Transverse colon (tissue), 4 donors: ENCODE results near the gene CCNT2. TPM values are rescaled to one million over a fixed set of nuclear protein-coding genes. Genes with fewer than 3 reads are reported as not detected.

ENCODE experiments used
- DNase-seq: peaks from one replicate; pipeline ENCODE4 v3.0.0-alpha.2; 2019
- H3K27ac ChIP-seq, 4 donors: fragments of 200-600 bp; sonication (generic); 2 replicates each; pipeline ENCODE4 v1.5.1; 2016 to 2018; ENCODE audit warnings: inconsistent platforms in 4 of 4
- H3K27me3 ChIP-seq: fragments of 200-600 bp; sonication (generic); 2 replicates; pipeline ENCODE4 v1.5.1; 2017; ENCODE audit warnings: inconsistent platforms
- H3K36me3 ChIP-seq, 4 donors: fragments of 200-600 bp; sonication (generic); 2 replicates each; pipeline ENCODE4 v1.5.1; 2017 to 2019; ENCODE audit warnings: inconsistent platforms in 4 of 4
- H3K4me1 ChIP-seq, 4 donors: fragments of 200-600 bp; sonication (generic); 2 replicates each; pipeline ENCODE4 v1.5.1; 2017 to 2020; ENCODE audit warnings: inconsistent platforms in 4 of 4
- H3K4me3 ChIP-seq, 4 donors: fragments of 200-600 bp; sonication (generic); 1 replicate in 1 of 4; 2 replicates in 3 of 4; pipeline versions ENCODE4 v1.5.1 to v1.6.1; 2017 to 2019; ENCODE audit warnings: inconsistent platforms in 4 of 4
- H3K9me3 ChIP-seq, 2 donors: fragments of 200-600 bp; sonication (generic); 2 replicates each; pipeline ENCODE4 v1.5.1; 2017 to 2019; ENCODE audit warnings: inconsistent platforms in 2 of 2
- EP300 ChIP-seq: sonication (generic); formaldehyde crosslinking; IDR thresholded peaks from one replicate; pipeline ENCODE4 v1.6.1; 2017; ENCODE audit warnings: antibody characterized with exemption, low read depth
- POLR2A ChIP-seq: fragments of 450-650 bp; IDR thresholded peaks from one replicate; pipeline ENCODE4 v1.6.1; 2016; ENCODE audit warnings: antibody characterized with exemption, mild to moderate bottlenecking, moderate library complexity
- POLR2AphosphoS5 ChIP-seq, 3 donors: sonication (generic); formaldehyde crosslinking; IDR thresholded peaks; one replicate each; pipeline ENCODE4 v1.6.1; 2016; ENCODE audit warnings: antibody characterized with exemption in 3 of 3
- WGBS, 2 donors: methylation state at CpG; one replicate each; pipeline ENCODE4 v1.1.5; 2018; ENCODE audit warnings: low coverage in 1 of 2; 5-methylcytosine and 5-hydroxymethylcytosine counted together
- in situ Hi-C, 4 donors: fragments of 200-750 bp; cut with MboI; loops; one replicate each; pipeline versions ENCODE4 v1.15.0 to v1.15.1; 2017; ENCODE audit warnings: low sequenced_read_pairs in 3 of 4, low pct_ligation_motif_present in 1 of 4, low pct_unique_long_range_greater_than_20kb in 1 of 4
- intact Hi-C: fragments of 100-400 bp; cut with DNase I; formaldehyde crosslinking; loops from one replicate; pipeline ENCODE4 v1.15.1; 2023; ENCODE audit warnings: low total_unique reads
- total RNA-seq, 4 donors: library from RNA; depleted of rRNA; stranded (reverse); fragments of >200 nt; gene quantifications; one replicate each; pipeline ENCODE4 v1.1.0, GENCODE V29; 2016
- TF ChIP-seq, protein P1 (sequence below), 5 experiments: fragments of 200-600 bp in 3 of 5; fragments of 450-650 bp in 2 of 5; sonication (generic) in 3 of 5; IDR thresholded peaks; 1 replicate in 2 of 5; 2 replicates in 3 of 5; pipeline ENCODE4 v1.5.1; 2016 to 2017; ENCODE audit warnings: antibody characterized with exemption in 5 of 5, inconsistent platforms in 3 of 5, mild to moderate bottlenecking in 2 of 5, moderate library complexity in 1 of 5

The CCNT2 gene
- total RNA-seq, 4 donors from 2014 or later, result 24.7 to 57.5 (median 44.6) TPM

DNA sequence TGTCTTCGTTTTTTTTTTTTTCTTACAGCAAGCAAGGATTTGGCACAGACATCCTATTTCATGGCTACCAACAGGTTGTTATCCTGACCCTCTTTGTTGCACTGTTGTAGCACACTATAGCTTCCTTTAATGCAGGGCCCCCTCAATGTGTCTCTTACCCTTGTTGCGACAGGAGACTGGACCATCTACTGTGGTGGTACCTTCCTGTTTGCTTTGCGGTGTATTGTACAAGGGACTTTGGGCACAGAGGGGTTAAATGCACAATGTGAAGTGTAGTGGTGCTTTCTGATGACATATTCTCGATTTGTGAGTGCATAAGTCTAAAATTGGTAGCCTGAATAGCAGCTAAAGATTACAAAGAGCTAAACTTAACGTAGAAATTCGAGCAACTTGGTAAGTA is 27.5 kb downstream of the CCNT2 start:
- TF ChIP-seq, protein P1, sequence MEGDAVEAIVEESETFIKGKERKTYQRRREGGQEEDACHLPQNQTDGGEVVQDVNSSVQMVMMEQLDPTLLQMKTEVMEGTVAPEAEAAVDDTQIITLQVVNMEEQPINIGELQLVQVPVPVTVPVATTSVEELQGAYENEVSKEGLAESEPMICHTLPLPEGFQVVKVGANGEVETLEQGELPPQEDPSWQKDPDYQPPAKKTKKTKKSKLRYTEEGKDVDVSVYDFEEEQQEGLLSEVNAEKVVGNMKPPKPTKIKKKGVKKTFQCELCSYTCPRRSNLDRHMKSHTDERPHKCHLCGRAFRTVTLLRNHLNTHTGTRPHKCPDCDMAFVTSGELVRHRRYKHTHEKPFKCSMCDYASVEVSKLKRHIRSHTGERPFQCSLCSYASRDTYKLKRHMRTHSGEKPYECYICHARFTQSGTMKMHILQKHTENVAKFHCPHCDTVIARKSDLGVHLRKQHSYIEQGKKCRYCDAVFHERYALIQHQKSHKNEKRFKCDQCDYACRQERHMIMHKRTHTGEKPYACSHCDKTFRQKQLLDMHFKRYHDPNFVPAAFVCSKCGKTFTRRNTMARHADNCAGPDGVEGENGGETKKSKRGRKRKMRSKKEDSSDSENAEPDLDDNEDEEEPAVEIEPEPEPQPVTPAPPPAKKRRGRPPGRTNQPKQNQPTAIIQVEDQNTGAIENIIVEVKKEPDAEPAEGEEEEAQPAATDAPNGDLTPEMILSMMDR (IDR thresholded peaks at IDR 0.05), result no peak
- TF ChIP-seq EP300 (no peak), POLR2AphosphoS5 (IDR thresholded peaks at IDR 0.05) (no peak), POLR2A (no peak)
- intact Hi-C loops (no loop called here), in situ Hi-C loops (no loop called here)
- no peaks in the 10 kb centered on the region for H3K9me3 ChIP-seq
- peaks cover 0 to 41% (median 19%) of the 10 kb centered on the region in 4 donors for H3K36me3 ChIP-seq
- H3K4me3 ChIP-seq, result no peak overlapping the region
- WGBS, 2 donors, result 85 to 93% methylated on average over 6 of the region's 6 CpGs
- H3K4me1 ChIP-seq, result peaks cover 0 to 21% (median 3%) of the 10 kb centered on the region in 4 donors
- no peak overlapping the region for H3K27ac ChIP-seq
- H3K27me3 ChIP-seq, result no peaks in the 10 kb centered on the region
- DNase-seq, result no peak

DNA sequence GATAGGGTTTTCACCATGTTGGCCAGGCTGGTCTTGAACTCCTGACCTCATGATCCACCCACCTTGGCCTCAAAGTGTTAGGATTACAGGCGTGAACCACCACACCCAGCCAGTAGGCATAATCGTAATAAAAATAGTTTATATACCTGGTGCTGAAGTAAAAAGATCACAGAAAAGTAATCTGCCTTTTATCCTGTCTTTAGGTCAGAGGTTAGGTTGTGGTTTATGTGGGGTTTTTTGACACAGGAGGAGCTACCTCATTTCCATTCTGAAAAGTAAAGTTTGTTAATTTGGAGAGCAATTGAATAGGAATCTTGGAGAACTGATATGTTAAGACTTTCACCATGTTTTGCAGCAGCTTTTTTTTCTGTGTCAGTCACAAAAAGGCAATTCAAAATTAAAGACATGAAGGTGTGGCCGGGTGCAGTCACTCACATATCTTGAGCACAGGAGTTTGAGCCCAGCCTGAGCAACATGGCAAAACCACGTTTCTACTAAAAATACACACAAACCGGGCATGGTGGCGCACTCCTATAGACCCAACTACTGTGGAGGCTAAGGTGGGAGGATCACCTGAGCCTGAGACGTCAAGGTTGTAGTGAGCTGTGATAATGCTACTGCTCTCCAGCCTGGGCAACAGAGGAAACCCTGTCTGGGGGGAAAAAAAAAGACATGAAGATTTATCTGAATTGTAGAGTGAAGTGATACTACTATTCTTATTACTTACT is 31.5 kb downstream of the CCNT2 start:
- TF ChIP-seq POLR2A (no peak), POLR2AphosphoS5 (IDR thresholded peaks at IDR 0.05) (peak in 1 of 3 donors; percentile 18), EP300 (no peak)
- TF ChIP-seq, protein P1 (IDR thresholded peaks at IDR 0.05), result no peak
- DNase-seq, result peak; percentile 17
- Histone ChIP-seq H3K9me3 (no peaks in the 10 kb centered on the region), H3K27ac (peak overlapping the region in 3 of 4 donors; percentile 45 to 60 (median 47)), H3K27me3 (no peaks in the 10 kb centered on the region), H3K4me1 (peaks cover 0 to 27% (median 3%) of the 10 kb centered on the region in 4 donors), H3K36me3 (peaks cover 0 to 46% (median 18%) of the 10 kb centered on the region in 4 donors), H3K4me3 (no peak overlapping the region)
- WGBS, 2 donors, result 69 to 77% methylated on average over 5 to 7 of the region's 7 CpGs
- in situ Hi-C loops, result no loop called here
- intact Hi-C loops, result no loop called here

DNA sequence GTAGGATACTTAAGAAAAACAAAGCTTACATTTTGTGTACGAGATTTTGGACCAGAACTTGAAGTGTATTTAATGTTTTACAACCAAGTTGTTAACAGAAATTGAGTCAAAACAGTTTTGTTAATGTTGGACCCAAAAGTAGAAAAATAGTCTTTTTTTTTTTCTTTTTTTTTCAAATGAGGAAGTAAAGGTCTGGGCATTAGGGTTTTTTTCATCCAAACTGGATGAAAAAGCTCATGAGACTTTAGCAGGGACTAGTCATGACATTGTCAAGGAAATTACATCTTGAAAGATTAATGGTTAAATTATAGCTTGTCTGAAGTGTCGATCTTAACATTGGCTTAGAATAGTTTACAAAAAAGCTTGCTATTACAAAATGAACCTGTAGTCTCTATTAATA is 32.3 kb downstream of the CCNT2 start:
- no peak overlapping the region for H3K4me3 ChIP-seq
- no peak for TF ChIP-seq POLR2AphosphoS5 (IDR thresholded peaks at IDR 0.05)
- TF ChIP-seq, protein P1 (IDR thresholded peaks at IDR 0.05), result no peak
- TF ChIP-seq POLR2A, result no peak
- TF ChIP-seq EP300, result no peak
- intact Hi-C loops, result no loop called here
- no peaks in the 10 kb centered on the region for H3K9me3 ChIP-seq
- H3K4me1 ChIP-seq, result peaks cover 0 to 28% (median 4%) of the 10 kb centered on the region in 4 donors
- H3K36me3 ChIP-seq, result peaks cover 0 to 42% (median 19%) of the 10 kb centered on the region in 4 donors
- no peaks in the 10 kb centered on the region for H3K27me3 ChIP-seq
- no peak for DNase-seq
- peak overlapping the region in 2 of 4 donors; percentile 45 to 60 for H3K27ac ChIP-seq
- 82 to 88% methylated on average over 2 of the region's 2 CpGs for WGBS, 2 donors
- in situ Hi-C loops, result no loop called here

DNA sequence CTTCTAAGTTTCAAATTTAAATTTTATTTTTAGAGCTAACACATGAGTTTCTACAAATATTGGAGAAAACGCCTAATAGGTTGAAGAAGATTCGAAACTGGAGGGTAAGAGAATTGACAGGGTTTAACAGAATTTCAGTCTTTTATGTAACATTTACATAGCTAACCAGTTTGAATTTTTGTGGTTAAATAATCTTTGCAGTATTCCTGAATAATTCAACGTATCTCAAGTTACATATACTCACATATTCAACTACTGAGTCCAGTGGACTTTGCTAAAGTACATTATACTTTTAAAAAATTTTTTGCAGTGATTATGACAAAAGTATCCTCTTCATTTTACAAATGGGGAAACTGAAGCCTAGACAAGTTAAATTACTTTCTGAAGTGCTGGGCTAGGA is 34.0 kb downstream of the CCNT2 start:
- no peak overlapping the region for H3K4me3 ChIP-seq
- no peaks in the 10 kb centered on the region for H3K9me3 ChIP-seq
- 95 to 100% methylated on average over 3 of the region's 3 CpGs for WGBS, 2 donors
- H3K36me3 ChIP-seq, result peaks cover 0 to 42% (median 19%) of the 10 kb centered on the region in 4 donors
- intact Hi-C loops, result no loop called here
- H3K27me3 ChIP-seq, result no peaks in the 10 kb centered on the region
- in situ Hi-C loops, result no loop called here
- TF ChIP-seq EP300 (no peak), POLR2AphosphoS5 (IDR thresholded peaks at IDR 0.05) (no peak), POLR2A (no peak)
- TF ChIP-seq, protein P1 (IDR thresholded peaks at IDR 0.05), result no peak
- no peak for DNase-seq
- H3K4me1 ChIP-seq, result peaks cover 0 to 32% (median 5%) of the 10 kb centered on the region in 4 donors
- H3K27ac ChIP-seq, result no peak overlapping the region
